ENCODE measurements around the gene XYLB.
"Not testable (repeated sequence)": the region's sequence is repeated elsewhere in the genome, so short reads cannot be mapped to it uniquely, and the experiment has no call there.

Gene XYLB

DNA sequence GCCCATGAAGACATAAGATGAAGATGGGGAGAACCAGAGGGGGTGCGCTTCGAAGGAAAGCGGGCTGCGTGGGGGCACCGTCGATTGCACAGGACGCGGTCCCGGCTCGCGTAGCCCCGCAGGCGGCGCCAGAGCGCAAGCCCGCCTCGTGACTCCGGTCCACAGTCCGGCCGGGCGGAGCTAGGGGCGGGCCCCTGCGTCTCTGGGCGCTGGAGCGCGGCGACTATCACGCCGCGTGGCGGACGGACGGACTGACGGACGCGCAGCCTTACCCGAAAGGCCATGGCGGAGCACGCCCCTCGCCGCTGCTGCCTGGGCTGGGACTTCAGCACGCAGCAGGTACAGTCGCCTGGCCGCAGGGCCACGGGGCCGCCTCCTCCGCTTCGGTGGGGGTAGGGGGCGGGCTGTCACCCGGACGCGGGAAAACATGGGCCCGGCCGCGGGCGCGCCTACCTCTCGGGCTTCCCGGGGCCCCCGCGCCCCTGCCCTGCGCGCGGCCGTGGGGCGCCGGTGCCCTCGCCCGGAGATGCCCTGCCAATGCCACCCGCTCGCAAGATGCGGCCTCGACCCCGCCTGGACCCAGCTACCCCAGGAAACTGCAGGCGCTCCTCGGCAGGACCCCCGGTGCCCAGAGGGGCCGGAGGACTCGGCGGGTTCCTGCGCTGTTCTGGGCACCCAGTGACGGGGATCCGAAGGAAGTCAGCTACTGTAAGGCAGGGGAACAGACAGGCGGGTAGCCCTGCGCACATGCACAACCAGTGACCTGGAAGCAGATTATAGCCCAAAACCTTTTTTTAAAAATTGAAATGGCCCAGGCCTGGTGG, at the start of gene XYLB:
XYLB (plus strand) TSS at position 199 of the 824 bp plus-strand sequence; CDS start at position 283, 84 bp downstream.
- H3K36me3 Mint-ChIP-seq (ENCODE audit: low read depth) = no peaks in the 10 kb centered on the region
- no peaks in the 10 kb centered on the region for H3K9me3 Mint-ChIP-seq
- peak within 1 kb of the TSS; percentile 87 for H3K4me3 Mint-ChIP-seq
- H3K4me1 Mint-ChIP-seq (ENCODE audit: low read depth) = peaks cover 5% of the 10 kb centered on the region
- H3K27ac Mint-ChIP-seq = peak within 1 kb of the TSS; percentile 72
- peaks cover 10% of the 10 kb centered on the region for H3K27me3 Mint-ChIP-seq (ENCODE audit: low read depth)

DNA sequence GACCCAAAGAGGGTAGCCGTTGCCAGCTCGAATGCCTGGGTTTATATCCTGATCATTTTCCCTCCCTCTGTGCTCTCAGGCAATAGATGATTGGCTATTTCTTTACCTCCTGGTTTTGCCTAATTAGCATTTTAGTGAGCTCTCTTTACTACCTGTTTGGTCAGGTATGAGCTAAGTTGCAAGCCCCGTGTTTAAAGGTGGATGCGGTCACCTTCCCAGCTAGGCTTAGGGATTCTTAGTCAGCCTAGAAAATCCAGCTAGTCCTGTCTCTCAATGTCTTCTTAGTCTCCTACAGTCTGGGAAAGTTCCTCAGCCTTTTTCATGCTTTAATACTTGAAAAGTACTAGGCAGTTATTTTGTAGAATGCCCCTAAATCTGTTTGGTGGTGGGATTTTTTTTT, 49.5 kb upstream of the XYLB start:
- not testable (repeated sequence) for H3K9me3 Mint-ChIP-seq; H3K4me3 Mint-ChIP-seq; H3K27ac Mint-ChIP-seq; H3K36me3 Mint-ChIP-seq (ENCODE audit: low read depth); H3K4me1 Mint-ChIP-seq (ENCODE audit: low read depth); H3K27me3 Mint-ChIP-seq (ENCODE audit: low read depth)

DNA sequence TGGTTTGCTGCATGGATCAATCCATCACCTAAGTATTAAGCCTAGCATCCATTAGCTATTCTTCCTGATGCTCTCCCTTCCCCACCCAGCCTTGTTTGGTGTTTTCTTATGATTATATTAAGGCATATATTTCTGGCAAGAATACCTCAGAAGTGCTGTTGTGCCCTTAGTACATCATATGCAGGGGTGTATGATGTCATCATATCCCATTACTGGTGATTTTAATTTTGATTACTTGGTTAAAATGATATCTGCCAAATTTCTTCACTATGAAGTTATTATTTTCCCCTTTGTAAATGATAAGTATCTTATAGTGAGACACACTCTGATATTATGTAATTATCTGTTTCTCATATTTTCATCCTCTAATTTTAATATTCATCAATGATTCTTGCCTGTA, 49.0 kb upstream of the XYLB start:
- Mint-ChIP-seq H3K4me1 (ENCODE audit: low read depth) (no peaks in the 10 kb centered on the region), H3K9me3 (no peaks in the 10 kb centered on the region), H3K4me3 (no peak overlapping the region), H3K27ac (no peak overlapping the region), H3K27me3 (ENCODE audit: low read depth) (peaks cover 6% of the 10 kb centered on the region), H3K36me3 (ENCODE audit: low read depth) (no peaks in the 10 kb centered on the region)

DNA sequence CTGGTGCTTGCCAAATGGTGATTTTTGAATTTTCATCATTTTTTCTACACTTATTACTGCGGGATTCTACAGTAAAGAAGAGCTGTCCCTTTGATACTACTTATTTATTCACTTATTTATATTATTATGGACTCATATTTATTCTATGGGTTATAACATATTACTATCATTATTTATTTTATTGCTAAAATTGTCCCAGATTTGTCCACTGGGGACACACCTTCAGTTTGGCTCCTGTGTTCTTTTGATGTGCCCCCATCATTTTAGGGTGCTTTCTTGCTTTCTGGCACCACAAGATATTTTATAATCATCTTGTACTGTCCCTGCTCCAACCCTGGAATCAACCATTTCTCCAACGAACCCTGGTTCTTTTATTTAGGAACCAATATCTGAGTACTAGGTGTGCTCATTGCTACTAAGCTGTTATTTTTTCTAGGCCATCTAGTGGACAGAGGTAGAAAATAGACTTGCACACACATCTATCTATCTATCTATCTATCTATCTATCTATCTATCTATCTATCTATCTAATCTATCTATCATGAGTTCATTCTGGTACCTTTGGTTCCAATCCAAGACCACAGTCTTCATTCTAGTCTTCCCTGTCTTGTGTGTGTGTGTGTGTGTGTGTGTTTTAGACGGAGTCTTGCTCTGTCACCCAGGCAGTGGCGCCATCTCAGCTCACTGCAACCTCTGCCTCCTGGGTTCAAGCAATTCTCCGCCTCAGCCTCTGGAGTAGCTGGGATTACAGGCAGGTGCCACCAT, 48.5 kb upstream of the XYLB start:
- Mint-ChIP-seq H3K27me3 (ENCODE audit: low read depth) (peaks cover 8% of the 10 kb centered on the region), H3K4me3 (no peak overlapping the region), H3K4me1 (ENCODE audit: low read depth) (no peaks in the 10 kb centered on the region), H3K27ac (no peak overlapping the region), H3K36me3 (ENCODE audit: low read depth) (no peaks in the 10 kb centered on the region), H3K9me3 (no peaks in the 10 kb centered on the region)

DNA sequence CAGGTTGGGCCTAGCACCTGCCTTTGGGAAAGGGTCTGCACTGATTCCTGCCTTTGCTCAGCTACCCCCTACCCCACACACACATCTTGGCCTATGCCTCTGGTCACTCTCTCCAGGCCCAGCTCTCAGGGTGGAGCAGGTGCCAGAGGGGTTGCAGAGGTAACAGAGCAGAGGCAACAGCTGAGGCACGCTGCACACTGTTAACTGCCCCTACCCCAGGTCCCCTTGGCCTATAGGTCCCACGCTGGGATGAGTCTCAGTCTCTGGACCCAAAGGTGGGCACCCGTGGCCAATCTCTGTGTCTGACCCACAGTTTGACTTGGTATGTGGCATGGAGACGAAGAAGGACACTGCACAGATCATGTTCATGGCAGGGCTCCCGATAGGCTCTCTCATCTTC, 39.6 kb upstream of the XYLB start:
- Mint-ChIP-seq H3K4me3 (no peak overlapping the region), H3K9me3 (no peaks in the 10 kb centered on the region), H3K27ac (no peak overlapping the region), H3K36me3 (ENCODE audit: low read depth) (no peaks in the 10 kb centered on the region), H3K4me1 (ENCODE audit: low read depth) (no peaks in the 10 kb centered on the region), H3K27me3 (ENCODE audit: low read depth) (peaks cover 19% of the 10 kb centered on the region)

DNA sequence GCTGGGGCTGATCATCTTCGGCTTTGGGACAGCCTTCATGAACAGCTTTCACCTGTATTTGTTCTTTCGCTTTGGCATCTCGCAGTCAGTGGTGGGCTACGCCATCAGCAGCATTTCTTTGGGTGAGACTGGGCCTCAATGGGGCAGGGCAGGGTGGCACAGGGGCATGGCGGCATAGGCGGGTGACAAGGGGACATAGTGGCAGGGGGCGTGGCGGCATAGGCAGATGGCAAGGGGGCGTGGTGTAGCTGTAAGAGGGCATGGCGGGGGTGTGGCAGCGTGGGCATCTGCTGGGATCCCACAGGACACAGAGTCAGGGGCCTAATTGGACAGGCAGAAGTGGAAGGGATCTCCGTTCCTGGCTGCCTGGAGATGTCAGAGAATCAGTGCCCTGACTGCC, 39.0 kb upstream of the XYLB start:
- H3K4me3 Mint-ChIP-seq = no peak overlapping the region
- no peaks in the 10 kb centered on the region for H3K36me3 Mint-ChIP-seq (ENCODE audit: low read depth)
- H3K27me3 Mint-ChIP-seq (ENCODE audit: low read depth) = peaks cover 19% of the 10 kb centered on the region
- H3K27ac Mint-ChIP-seq = no peak overlapping the region
- H3K9me3 Mint-ChIP-seq = no peaks in the 10 kb centered on the region
- no peaks in the 10 kb centered on the region for H3K4me1 Mint-ChIP-seq (ENCODE audit: low read depth)

DNA sequence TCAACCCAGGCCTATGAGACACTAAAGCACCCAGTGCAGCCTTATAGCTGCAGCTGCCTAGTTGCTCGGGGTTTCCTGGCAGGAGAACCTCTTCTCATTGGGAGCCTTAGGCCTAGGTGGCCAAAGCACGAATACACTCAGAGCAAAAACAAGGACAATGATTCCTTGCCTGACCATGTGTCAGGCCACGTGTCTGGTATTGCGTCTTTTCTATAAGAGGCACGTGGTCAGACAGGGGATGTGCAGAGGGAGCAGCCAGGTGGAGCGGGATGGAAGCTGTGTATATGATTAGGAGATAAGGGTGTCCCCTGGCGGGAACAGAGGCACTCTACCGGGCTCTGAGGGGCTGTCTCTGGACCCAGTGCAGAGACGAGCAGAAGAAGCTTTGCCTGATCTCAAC, 38.1 kb upstream of the XYLB start:
- Mint-ChIP-seq H3K36me3 (ENCODE audit: low read depth) (no peaks in the 10 kb centered on the region), H3K4me1 (ENCODE audit: low read depth) (no peaks in the 10 kb centered on the region), H3K27me3 (ENCODE audit: low read depth) (peaks cover 14% of the 10 kb centered on the region), H3K27ac (no peak overlapping the region), H3K4me3 (no peak overlapping the region), H3K9me3 (no peaks in the 10 kb centered on the region)

DNA sequence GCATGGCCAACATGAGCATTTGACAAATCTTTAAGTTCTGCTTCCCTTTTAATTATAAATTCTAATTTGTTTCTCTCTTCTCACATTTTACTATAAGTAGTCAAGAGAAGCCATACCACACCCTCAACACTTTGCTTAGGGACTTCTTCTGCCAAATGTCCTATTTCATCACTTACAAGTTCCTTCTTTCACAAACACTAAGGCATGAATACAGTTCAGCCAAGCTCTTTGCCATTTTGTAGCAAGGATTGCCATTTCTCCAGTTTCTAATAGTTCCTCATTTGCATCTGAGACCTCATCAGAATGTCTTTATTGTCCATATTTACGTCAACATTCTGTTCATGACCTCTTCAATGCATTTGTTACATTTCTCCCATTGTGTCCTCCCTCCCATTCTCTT, 35.1 kb upstream of the XYLB start:
- Mint-ChIP-seq H3K27me3 (ENCODE audit: low read depth) (peaks cover 12% of the 10 kb centered on the region), H3K4me1 (ENCODE audit: low read depth) (no peaks in the 10 kb centered on the region), H3K4me3 (no peak overlapping the region), H3K36me3 (ENCODE audit: low read depth) (no peaks in the 10 kb centered on the region), H3K27ac (no peak overlapping the region), H3K9me3 (no peaks in the 10 kb centered on the region)

DNA sequence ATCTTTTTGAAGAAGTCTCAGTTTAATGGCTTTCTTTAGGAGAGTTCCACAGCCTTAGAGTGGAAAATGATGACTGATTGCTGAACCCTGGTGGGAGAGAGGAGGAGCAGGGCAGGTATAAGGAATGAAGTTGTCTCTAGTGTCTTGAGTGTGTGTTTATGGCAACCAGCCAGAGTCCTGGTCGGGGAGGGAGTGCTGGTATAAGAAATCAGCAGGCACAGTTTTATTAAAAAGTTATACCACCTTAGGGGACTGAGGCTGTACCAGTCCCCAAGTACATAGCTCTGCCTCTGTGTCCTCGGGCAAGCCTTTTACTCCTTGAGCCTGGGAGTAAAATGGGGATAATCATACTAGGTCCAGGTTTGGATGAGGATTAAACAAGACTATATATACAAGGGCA, 34.6 kb upstream of the XYLB start:
- H3K27me3 Mint-ChIP-seq (ENCODE audit: low read depth) = peaks cover 12% of the 10 kb centered on the region
- H3K4me3 Mint-ChIP-seq = no peak overlapping the region
- no peaks in the 10 kb centered on the region for H3K9me3 Mint-ChIP-seq
- H3K27ac Mint-ChIP-seq = no peak overlapping the region
- H3K36me3 Mint-ChIP-seq (ENCODE audit: low read depth) = no peaks in the 10 kb centered on the region
- H3K4me1 Mint-ChIP-seq (ENCODE audit: low read depth) = no peaks in the 10 kb centered on the region

DNA sequence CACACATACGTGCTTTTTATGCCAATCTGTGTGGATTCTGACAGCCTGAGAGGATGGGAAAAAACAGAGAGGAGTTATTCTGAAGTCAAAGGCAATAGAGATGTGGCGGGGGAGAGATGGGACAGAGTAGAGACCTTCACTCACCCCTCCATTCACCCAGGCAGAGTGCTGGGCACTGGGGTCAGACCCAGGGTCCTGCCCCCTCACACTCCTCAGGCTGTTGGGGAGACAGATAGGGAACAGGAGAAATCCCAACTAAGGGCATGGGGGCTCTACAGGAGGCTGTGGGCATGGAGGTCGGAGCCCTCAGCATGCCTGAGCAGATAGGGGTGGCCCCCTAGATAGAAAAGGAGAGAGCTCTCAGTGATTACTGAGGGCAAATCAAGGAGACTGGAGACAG, 34.2 kb upstream of the XYLB start:
- Mint-ChIP-seq H3K36me3 (ENCODE audit: low read depth) (no peaks in the 10 kb centered on the region), H3K27ac (peak overlapping the region; percentile 28), H3K4me1 (ENCODE audit: low read depth) (no peaks in the 10 kb centered on the region), H3K27me3 (ENCODE audit: low read depth) (peaks cover 12% of the 10 kb centered on the region), H3K4me3 (no peak overlapping the region), H3K9me3 (no peaks in the 10 kb centered on the region)

DNA sequence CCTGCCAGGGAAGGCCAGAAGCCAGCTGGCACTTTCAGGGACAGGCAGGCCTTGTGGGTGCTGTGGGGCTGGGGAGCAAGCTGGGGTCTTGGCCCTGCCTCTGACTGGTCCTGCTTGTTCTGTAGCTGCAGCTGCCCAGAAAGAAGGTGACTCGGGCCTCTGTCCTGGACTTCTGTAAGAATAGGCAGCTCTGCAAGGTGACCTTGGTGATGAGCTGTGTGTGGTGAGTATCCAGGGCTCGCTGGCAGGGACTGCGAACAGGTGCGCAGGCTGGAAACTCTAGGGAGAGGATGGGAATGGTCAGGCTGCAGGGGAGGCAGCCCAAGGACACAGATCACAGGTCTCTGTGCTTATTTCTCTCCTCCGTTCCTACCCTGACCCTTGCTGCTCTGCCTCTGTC, 33.3 kb upstream of the XYLB start:
- peaks cover 12% of the 10 kb centered on the region for H3K27me3 Mint-ChIP-seq (ENCODE audit: low read depth)
- no peaks in the 10 kb centered on the region for H3K36me3 Mint-ChIP-seq (ENCODE audit: low read depth)
- no peaks in the 10 kb centered on the region for H3K9me3 Mint-ChIP-seq
- H3K27ac Mint-ChIP-seq = no peak overlapping the region
- no peaks in the 10 kb centered on the region for H3K4me1 Mint-ChIP-seq (ENCODE audit: low read depth)
- H3K4me3 Mint-ChIP-seq = no peak overlapping the region

DNA sequence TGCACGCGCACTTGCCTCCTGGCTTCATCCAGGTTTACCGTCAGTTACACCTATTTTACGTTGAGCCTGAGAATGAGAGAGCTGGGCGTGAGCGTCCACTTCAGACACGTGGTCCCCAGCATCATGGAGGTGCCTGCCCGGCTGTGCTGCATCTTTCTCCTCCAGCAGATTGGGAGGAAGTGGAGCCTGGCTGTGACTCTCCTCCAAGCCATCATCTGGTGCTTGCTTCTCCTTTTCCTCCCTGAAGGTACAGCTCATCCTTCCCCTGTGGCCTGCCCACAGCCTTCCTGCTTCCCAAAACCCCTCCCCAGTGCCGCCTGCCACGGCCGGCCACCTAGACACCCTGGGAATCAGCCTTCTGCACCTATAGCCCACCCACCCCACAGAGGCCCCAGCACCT, 32.9 kb upstream of the XYLB start:
- H3K36me3 Mint-ChIP-seq (ENCODE audit: low read depth) = no peaks in the 10 kb centered on the region
- peaks cover 9% of the 10 kb centered on the region for H3K27me3 Mint-ChIP-seq (ENCODE audit: low read depth)

DNA sequence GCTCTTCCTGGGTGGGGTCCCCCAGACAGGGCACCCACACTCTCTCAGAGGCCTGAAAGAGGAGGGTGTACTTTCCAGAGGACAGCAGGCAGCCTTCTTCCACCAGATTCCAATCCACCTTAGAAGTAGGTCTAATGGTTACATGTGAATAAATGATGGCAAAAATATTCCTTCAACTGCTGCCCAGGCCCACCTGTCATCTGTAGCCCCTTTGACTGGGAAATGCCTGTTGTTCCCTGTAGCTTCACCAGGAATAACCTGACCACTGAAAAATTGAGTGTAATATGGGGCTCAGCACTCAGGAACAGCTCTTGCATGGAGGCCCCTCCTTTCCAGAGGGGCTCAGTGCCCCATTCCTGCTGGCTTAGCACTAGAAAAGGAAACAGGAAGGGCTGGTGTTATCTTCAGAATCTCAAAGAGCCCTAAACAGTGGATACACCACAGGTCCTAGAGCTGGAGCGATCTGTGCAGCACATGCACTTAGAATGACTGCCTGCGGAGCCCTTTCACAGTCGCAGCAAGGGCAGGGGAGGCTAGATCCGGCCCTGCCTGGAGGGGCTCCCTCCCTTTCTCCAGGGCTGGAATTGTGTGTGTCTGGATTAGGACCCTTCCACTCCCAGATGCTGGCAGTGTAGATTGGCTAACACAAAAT, 32.3 kb upstream of the XYLB start:
- peaks cover 5% of the 10 kb centered on the region for H3K27me3 Mint-ChIP-seq (ENCODE audit: low read depth)
- H3K36me3 Mint-ChIP-seq (ENCODE audit: low read depth) = no peaks in the 10 kb centered on the region
- no peaks in the 10 kb centered on the region for H3K4me1 Mint-ChIP-seq (ENCODE audit: low read depth)
- H3K27ac Mint-ChIP-seq = no peak overlapping the region
- H3K4me3 Mint-ChIP-seq = no peak overlapping the region
- H3K9me3 Mint-ChIP-seq = no peaks in the 10 kb centered on the region

More for the DNA sequence above, 32.9 kb upstream of the XYLB start:
- no peak overlapping the region for H3K27ac Mint-ChIP-seq
- no peaks in the 10 kb centered on the region for H3K4me1 Mint-ChIP-seq (ENCODE audit: low read depth)
- H3K9me3 Mint-ChIP-seq = no peaks in the 10 kb centered on the region
- no peak overlapping the region for H3K4me3 Mint-ChIP-seq

DNA sequence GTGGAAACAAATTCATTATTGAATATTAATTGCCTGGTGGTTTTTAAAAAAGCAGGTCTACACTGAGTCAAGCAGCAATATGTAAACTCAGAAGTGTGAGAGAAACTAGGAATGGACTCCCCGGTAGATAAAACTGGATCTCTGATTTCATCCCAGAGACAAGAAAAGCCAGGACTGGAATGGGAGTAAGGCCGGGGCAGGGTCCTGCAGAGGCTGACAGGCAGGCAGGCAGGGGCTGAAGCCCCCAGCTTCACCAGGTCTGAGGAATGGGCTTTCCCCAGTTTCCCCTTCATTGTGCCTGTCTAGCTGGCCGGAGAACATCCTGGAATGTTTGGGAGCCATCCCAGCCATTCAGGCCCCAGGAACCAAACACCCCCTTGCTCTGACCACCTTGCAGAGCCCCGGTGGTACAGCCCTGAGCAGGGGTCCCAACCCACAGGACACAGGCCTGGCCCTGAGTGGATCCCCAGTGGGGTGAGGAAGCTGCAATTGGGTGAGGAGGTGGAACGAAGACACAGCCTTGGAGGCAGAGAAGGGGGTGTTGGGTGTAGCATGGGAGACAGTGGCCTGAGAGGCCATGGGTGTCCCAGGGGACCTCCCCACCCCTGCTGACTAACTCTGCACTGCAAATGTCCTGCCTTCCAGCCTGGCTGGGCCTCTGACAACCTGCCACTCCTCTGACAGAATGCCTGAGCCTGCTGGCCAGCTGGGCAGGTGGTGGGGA, 31.7 kb upstream of the XYLB start:
- H3K9me3 Mint-ChIP-seq = no peaks in the 10 kb centered on the region
- no peak overlapping the region for H3K4me3 Mint-ChIP-seq
- no peaks in the 10 kb centered on the region for H3K27me3 Mint-ChIP-seq (ENCODE audit: low read depth)
- H3K27ac Mint-ChIP-seq = no peak overlapping the region
- H3K36me3 Mint-ChIP-seq (ENCODE audit: low read depth) = no peaks in the 10 kb centered on the region
- H3K4me1 Mint-ChIP-seq (ENCODE audit: low read depth) = no peaks in the 10 kb centered on the region
